ENCODE measurements around the gene DSN1.
"Not testable (repeated sequence)": the region's sequence is repeated elsewhere in the genome, so short reads cannot be mapped to it uniquely, and the experiment has no call there.

DSN1 gene, protein sequence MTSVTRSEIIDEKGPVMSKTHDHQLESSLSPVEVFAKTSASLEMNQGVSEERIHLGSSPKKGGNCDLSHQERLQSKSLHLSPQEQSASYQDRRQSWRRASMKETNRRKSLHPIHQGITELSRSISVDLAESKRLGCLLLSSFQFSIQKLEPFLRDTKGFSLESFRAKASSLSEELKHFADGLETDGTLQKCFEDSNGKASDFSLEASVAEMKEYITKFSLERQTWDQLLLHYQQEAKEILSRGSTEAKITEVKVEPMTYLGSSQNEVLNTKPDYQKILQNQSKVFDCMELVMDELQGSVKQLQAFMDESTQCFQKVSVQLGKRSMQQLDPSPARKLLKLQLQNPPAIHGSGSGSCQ

DNA sequence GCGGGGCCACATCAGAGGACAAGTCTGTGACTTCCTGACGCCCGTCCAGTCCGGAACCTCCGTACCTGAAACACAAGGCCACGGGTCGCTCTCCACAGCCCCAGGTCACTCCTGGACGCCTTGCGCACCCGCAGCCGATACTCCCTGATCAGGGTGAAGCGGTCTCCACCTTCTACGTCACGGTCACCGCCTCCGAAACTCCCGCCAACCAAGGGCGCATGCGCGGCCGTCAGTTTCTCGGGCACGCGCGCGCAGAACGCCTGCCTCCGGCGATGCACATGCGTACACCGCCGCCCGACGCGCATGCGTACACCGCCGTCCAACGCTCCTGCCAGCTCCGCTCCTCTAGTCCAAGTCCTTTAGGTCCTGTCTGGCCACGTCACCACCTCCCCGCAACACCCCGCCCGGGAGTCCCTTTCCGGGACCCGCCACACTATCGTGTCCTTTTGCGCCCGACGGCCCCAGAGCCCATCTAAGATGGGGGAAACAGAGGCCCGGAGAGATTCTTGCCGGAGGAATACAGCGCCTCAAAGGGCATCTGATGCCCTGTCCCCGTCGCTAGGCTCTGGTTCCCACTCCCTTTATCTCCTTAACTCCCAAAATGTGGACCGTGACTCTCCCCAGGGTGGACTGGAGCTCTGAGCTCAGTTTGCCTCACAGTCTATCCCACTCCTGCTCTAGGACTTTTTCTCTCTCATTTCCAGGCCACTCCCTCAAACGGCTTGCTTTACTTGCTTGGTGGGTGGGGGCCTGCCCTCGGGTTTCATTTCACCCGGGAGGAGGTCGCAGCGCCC is at the start of gene DSN1:
DSN1 (minus strand) TSS at position 167 of the 794 bp plus-strand sequence. CDS start 2,305 bp downstream, outside the sequence.
- DNase-seq = peak; percentile 88

DNA sequence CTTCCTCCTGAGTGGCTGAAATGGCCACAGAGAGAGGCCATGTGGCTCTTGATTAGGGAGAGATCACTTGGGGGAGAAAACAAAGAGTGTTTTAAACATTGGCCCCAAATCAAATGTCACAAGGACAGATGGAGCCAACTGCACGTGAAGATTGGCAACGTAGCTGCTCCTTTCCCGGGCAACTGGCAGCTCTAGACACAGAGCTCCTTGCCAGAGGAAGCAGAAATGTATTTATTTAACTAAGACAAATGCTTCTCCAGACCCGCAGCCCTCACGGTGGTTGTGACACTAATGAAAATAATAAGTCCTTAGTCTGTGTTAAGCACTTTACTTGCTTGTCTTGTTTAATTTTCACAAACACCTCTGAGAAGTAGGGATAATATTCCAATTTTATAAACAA is 49.6 kb upstream of the DSN1 start:
- DNase-seq = no peak

DNA sequence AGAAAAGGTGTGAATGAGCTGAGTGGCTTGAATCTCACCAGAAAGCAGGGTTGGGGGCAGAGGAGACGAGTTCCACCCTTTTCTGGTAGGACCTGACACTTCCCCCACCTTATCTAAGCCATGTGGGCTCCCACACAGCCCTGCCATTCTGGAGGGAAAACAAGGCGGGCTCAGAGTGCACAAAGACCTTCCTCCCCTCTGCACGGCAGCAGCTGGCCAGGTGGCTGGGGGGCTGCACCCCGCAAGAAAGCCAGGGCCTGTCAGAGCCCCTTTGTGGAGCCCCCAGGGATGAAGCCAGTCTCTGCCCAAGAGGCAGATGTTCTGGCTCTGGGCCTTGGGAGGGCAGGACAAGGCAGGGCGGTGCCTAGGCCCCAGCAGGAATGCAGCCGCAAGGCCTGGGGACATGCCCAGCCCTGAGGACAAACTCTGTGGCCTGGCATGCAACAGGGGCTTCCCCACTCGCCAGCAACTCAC is 48.4 kb upstream of the DSN1 start:
- DNase-seq = no peak

DNA sequence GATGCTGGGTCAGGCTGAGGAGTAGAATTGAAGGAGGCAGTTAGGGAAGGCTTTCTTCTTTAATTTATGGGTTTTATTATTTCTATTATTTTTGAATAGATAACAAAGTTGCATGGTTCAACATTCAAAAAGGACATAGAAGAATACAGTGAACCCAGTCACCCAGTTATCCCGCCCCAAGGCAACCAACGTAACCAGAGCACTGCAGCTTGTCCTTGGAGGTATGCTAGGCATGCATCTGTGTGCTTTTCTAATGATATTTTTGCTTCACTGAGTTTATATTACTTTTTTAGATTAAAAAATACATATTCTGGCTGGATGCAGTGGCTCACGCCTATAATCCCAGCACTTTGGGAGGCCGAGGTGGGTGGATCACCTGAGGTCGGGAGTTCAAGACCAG is 47.4 kb upstream of the DSN1 start:
- no peak for DNase-seq

DNA sequence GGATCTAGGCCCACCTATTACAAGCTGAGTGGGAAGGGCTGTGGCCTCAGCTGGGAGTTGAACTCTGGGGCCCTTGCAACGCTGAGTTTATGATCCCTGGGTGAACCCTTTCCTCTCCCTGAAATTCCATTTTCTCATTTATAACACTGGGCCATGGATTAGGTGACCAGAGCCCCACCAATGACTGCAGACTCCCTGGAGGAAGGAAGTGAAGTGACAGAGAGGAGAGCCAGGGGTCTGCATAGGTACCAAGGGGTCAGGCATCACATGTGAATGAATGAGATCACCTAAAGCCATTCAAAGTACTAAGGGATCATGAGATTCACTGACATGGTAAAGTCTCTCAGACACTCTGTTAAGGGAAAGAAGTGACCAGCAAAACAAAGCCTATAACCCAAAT is 46.5 kb upstream of the DSN1 start:
- DNase-seq = no peak

DNA sequence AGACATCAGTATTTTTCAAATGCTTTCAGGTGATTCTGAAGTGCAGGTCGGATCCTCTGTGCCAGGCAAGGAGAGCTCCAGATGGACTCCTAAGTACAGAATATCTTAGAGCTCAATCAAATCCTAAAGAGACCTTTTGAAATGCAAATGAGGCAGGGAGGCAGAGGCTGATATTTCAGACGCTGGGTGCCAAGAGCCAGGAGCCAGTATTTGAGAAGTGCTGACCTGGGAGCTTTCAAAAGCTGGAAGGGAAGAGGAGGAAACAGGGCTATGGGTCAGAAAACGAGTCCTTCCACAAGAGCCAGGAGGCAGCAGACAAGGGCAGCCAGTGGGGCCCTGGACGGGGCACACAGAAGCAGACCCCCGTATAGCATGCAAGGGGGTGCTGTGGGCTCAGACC is 46.1 kb upstream of the DSN1 start:
- no peak for DNase-seq

DNA sequence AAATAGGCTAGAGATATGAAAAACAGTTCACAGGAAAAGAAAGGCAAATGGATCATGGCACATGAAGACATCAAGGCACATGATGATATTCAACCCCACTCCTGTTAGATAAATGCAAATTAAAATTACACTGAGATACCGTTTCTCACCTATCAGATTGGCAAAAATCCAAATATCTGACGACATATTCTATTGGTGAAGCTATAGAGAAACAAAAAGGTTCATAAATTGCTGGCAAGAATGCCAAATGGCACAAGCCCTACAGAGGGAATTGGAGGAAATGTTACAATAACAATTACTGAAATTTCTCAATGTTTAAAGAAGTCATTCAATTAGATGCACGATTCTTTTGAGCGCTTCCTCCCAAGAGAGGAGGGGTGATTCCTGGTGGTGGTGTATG is 45.3 kb upstream of the DSN1 start:
- no peak for DNase-seq

DNA sequence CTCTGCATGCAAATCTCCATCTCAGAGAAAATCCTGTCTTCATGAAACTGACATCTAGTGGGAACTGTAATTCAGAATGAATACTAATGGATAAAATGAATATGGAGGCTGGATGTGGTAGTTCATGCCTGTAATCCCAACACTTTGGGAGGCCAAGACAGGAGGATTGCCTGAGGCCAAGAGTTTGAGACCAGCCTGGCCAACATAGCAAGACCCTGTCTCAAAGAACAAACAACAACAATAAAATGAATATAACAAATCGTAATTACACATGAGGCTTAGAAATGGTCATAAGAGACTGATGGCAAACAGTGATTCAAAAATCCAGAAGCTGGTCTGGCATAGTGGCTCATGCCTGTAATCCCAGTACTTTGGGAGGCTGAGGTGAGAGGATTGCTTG is 44.6 kb upstream of the DSN1 start:
- no peak for DNase-seq

DNA sequence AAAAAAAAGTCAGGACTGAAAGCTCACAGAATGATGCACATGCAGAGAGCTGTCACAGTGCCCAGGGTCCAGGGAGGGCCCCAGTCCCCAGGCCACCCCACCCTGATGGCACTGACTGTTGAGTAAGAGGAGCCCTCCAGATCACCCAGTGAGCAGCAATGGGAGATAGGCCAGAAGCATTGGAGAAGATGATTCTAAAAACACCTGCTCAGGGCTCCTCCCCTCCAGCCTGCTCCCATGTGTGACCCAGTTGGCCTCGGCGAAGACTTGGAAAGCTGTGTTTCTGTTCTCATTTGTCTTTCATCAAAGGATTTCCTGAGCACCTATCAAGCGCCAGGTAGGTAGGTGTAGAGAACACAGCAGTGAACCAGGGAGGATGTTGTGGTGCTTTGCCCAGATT is 43.9 kb upstream of the DSN1 start:
- DNase-seq = no peak

DNA sequence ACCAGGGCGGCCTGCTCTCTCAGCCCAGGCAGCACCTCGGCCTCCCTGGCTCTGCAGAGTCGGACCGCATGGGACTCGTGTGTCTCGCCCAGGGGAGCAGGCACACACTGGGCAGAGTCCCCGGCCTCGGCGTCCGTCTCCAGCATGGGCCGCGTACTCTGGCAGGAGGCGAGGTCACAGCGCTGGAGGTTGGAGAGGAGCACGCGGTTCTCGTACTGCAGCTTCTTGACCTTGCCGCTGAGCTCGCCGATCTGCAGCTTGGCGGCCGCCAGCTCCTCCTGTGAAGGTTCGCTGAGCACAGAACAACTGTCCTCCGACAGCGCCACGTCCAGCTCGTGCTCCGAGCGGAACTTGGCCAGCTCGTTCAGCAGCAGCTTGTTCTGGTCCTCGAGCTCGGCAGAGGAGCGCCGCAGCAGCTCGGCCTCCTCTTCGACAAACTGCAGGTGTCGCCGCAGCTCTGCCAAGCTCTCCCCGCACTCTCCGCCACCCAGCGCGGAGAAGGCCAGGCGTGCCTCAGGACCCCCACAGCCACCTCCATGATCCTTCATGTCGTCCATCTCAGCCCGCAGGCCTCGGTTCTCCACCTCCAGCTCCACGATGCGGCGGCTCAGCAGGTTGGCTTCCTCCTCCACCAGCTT is 42.0 kb upstream of the DSN1 start:
- no peak for DNase-seq

DNA sequence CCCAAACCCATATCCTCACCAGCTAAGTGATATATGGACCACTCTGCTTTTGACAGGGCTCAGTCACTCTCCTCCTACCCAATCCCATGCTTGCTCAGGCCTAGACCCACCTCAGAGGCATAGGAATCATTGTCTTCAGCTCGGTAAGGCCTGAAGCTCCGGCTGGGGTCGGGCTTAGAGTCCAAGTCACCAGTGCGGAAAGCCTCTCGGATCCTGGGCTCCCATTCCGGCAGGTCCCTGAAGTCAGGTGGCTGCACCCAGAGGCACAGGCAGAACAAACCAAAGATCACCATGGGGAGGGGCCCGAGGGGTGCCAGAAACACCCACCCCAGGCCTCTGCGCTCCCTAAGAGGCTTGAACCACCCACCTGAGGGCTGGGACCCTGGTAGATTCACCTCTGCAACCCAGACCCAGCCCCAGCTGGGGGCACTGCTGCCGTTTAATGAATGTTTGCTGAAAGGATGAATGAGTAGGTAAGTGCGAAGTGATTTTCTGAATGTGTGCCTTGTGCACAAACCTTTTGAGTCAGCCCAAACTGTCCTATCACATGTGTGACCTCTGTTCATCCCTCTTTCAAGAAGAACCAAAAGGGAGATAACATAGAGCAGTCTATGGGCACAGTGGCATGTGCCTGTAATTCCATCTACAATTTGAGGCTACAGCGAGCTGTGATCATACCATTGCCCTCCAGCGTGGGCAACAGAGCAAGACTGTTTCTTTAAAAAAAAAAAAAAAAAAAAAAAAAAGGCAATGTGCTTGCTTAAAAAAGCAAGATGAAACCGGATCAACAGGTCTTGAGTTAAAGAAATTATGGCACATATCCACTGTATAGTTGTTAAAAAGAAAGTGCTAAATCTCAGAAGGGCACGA is 39.3 kb upstream of the DSN1 start:
- no peak for DNase-seq

DNA sequence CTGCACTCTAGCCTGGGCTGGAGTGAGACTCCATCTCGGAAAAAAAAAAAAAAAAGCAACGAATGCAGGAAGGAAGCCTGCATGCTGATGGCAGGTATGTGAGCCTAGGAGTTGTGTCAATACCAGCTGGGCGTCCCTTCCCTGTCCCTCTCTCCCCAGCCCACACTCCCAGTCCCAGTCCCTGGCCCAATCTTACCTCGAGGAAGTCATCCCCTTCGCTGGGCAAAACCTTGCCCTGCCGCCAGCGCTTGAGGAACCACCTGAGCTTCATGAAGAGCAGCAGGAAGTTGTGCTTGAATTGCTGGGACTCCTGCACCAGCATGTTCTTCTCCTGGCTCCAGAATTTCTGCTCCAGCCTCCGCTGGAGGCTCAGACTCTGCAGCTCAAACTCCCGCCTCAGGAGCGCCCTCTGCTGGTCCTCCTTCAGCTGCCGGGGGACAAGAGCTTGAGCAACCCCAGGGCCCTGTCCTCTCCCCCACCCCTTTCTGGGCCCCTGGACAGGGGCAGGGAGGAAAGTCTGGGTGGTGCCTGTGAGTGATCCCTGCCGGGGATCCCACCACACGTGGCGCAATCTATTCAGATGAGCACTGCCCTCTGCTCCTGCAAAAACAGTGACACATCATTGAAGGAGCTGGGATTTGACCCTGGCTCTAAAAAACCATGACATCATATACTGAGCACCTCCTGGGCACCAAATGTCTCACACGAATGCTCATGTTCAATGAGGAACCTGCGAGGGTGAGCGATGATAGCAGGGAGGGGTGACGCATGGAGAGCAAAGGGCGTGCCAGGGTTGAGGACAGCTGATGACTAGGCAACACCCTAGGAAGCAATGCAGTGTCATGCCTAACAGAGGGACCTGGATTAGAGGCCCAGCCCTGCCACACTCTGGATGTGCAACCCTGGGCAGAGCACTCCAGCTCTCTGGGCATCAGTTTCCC is 35.0 kb upstream of the DSN1 start:
- no peak for DNase-seq

DNA sequence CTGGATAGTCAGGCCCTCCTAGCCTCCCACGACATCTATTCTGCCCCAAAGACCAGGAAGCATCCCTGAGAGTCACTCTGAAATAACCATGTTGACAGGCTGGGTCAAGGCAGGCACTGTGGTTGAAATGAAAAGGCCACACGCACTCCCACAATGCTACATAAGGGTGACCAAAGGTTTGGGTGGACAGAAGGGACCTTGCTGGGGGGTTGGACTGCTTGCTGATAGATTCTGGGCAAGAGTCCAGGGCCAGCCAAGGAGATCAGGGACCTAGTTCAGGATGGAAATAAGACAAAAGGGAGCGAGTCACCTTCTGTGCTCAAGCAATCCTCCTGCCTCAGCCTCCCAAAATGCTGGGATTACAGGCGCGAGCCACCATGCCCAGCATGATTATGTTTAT is 32.5 kb upstream of the DSN1 start:
- no peak for DNase-seq

DNA sequence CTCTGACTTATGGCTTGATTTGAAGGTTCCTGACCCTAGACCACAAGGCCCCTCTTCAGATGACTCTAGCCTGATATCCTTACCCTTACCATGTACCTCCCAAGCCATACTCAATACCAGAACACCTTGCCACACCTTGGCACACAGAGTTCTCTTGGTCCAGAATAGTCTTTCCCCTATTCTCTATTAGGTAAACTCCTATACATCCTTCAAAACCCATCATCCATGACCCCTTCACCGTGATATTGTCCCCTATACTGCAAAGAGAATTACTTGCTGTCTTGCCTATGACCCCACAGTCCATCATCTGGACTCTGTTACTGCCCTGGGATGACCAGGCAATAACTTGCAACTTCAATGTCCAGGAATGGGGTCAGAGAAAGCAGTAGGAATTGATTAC is 31.8 kb upstream of the DSN1 start:
- DNase-seq = no peak

DNA sequence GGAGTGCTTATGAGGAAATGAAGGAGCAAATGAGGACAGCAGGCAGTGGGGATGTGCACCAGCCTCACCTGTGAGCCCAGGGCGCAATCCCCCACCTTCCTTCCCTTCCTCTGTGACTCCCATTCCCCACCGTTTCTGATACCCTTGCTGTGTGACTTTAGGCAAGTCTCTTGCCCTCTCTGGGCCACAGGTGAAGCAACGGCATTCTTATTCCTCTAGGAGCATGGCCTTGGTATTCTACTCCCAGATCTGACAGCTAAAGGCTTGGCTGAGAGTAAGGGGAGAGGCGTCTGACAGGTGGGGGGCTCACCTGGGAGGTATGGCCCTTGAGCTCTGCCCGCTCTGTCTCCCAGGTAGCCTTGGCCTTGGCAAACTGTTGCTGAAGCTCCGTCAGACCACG is 30.9 kb upstream of the DSN1 start:
- no peak for DNase-seq

DNA sequence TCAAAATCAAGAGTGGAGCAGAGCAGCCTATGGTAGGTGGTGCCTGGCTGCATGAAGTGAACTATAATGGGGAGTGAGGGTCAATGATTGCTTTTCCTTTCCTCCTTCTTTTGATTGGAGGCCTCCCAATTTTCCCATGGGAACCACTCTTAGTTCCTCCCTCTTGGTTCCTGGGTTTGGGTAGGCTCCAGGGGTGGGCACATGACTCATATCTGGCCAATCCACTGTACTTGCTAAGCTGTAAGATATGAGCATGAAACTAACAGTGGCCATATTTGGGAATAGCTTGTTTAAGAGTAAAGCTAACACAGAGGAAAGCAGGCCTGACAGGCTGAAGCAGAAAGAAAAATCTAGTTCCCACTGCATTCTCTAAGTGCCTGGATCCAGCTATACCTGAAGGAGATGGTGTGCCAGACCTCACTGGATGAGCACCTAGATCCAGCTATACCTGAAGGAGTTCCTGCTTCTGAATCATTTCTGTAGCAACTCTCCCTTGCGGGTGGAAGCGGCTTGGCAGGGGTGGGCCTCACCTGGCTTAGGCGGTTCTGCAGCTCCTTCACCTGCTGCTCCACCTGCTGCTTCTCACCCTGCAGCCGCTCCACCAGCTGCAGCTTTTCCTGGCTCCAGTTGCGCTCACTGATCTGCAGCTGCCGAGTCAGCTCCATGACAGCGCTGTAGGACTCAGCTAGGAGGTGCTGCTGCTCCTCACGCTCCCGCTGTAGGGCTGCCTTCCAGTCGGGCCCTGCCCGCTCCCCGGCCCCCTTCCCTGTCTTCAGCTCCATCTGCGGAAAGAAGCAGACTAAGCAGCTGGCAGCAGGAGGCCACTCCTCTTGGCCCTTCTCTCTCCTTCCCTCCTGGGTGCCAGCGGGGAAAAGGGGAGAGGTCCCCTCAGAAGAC is 29.0 kb upstream of the DSN1 start:
- DNase-seq = no peak

DNA sequence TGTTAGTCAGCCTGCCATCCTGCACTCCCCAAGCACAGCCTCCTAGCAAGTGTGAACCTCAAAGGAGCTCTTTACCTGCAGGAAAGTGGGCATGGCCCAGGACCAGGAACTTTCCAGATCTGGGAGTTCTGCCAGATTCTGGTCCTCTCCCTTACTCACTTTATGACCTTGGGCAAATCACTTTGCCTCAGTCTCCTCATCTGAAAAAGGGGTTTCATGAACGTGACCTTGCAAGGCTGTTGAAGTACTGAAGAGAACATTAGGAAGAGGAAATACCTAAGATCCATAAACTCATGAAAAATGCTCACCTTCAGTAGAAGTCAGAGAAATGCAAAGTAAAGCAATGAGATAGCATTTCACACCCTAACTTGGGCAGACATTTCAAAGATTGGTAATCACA is 26.8 kb upstream of the DSN1 start:
- no peak for DNase-seq

DNA sequence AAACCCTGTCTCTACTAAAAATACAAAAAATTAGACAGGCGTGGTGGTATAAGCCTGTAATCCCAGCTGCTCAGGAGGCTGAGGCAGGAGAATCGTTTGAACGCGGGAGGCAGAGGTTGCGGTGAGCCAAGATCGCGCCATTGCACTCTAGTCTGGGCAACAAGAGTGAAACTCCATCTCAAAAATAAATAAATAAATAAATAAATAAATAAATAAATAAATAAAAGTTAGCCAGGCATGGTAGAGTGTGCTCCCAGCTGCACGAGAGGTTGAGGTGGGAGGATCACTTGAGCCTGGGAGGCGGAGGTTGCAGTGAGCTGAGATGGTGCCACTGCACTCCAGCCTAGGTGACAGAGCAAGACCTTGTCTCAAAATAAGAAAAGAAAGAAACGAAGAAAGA is 25.8 kb upstream of the DSN1 start:
- DNase-seq = not testable (repeated sequence)

DNA sequence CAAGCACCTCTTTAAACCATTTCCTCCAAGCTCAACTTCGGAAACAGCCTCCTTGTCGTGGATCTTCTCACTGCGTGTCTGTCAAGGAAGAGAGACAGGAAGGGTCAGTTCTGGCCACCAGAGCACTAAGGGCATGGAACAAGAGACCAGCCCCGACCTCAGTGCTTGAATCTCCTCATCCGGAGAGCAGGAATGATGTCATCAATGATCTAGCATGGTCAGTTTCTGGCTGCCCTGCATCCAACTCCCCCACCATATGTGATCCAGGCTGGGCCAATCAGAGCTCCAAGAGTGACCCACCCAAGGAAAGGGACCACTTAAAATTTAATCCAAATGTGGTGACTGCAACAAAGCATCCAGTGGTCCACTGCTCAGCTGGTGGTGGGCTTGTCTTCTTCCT is 23.3 kb upstream of the DSN1 start:
- DNase-seq = no peak

DNA sequence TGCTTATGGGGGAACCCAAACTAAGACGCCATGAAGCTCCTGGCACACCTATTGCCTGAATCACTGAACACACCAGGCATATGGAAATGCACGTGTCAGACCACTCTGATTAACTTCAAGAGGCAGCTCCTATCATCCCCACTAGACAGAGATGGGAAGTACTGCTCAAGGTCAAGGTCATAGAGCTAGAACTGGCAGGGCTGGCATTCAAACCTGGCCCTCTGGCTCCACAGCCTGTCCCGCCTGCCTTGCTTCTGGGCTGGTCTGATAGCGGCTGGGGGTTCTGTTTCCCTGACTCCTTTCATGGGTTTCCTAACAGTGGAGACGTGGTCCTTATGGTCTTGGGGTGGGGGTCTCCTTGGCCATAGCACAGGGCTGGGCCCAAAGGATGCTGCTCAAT is 22.6 kb upstream of the DSN1 start:
- no peak for DNase-seq

DNA sequence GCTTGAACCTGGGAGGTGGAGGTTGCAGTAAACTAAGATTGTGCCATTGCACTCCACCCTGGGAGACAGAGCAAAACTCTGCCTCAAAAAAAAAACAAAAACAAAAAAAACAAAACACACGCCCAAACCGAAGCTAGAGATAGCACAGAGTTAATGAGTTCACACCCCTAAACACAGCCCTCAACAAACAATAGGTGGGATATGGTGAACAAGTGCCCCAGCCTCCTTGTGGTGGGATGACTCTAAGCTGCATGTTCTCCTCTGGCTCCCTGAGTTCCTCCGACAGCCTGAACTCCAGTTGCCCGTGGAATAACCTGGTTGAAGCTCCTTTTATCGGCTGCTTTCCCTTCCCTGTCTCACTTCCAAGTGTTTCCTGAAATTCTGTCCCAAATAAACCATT is 22.1 kb upstream of the DSN1 start:
- no peak for DNase-seq
